Left ventricle myocardium inferior (tissue), 1 donor: ENCODE data around the gene TSPAN1. TPM values are rescaled to one million over a fixed set of nuclear protein-coding genes. Genes with fewer than 3 reads are reported as not detected.

Experiments
- DNase-seq: peaks from one replicate; pipeline ENCODE4 v3.0.0-alpha.2; 2020
- H3K27ac ChIP-seq: fragments of 200-600 bp; replicated peaks from 2 replicates; pipeline ENCODE4 v1.8.0; 2021
- H3K27me3 ChIP-seq: fragments of 200-600 bp; 2 replicates; pipeline ENCODE4 v1.8.0; 2021; ENCODE audit warnings: low read depth
- H3K36me3 ChIP-seq: fragments of 200-600 bp; 2 replicates; pipeline ENCODE4 v1.8.0; 2021
- H3K4me1 ChIP-seq: fragments of 200-600 bp; 2 replicates; pipeline ENCODE4 v1.8.0; 2021
- H3K4me3 ChIP-seq: fragments of 200-600 bp; 2 replicates; pipeline ENCODE4 v1.8.0; 2021; ENCODE audit warnings: mild to moderate bottlenecking, moderate library complexity
- H3K9me3 ChIP-seq: fragments of 200-600 bp; replicated peaks from 2 replicates; pipeline ENCODE4 v1.8.0; 2021
- CTCF ChIP-seq: fragments of 200-600 bp; IDR thresholded peaks from 2 replicates; pipeline ENCODE4 v1.8.0; 2021; ENCODE audit warnings: antibody characterized with exemption, mild to moderate bottlenecking, borderline replicate concordance
- intact Hi-C: fragments of 100-400 bp; cut with micrococcal nuclease; formaldehyde crosslinking; loops from one replicate; pipeline ENCODE4 v1.11.0; 2022
- total RNA-seq: library from RNA; stranded (reverse); fragmentation: NEBNext Ultra II Directional; extraction: Animal tissue kit (Norgen Biotek cat#: 25700); gene quantifications from one replicate; pipeline ENCODE4 v1.2.1, GENCODE V29; 2021
- donor health status: DM: no; HTN: yes; CAD: no; lungs with severe emphysema.

Gene TSPAN1
- total RNA-seq, 1 donor from 2014 or later, result 1.4 TPM

- intact Hi-C loops, result no loop called here
- Histone ChIP-seq H3K4me1 (peaks cover 69% of the 10 kb centered on the region), H3K27ac (peak overlapping the region; percentile 92), H3K27me3 (no peaks in the 10 kb centered on the region), H3K4me3 (peak overlapping the region; percentile 77), H3K36me3 (peaks cover 14% of the 10 kb centered on the region), H3K9me3 (no peaks in the 10 kb centered on the region)
- DNase-seq, result no peak
- no peak for TF ChIP-seq CTCF
Observed at GRCh38 chr1:46199233-46199749, 24.4 kb downstream of the TSPAN1 start.

GRCh38 chr1:46203738-46204405 is 29.0 kb downstream of the TSPAN1 start:
- no peak for DNase-seq
- no peaks in the 10 kb centered on the region for H3K36me3 ChIP-seq

GRCh38 chr1:46204406-46204742 is 29.5 kb downstream of the TSPAN1 start:
- Histone ChIP-seq H3K27ac (peak overlapping the region; percentile 91), H3K4me3 (peak overlapping the region; percentile 90), H3K9me3 (no peaks in the 10 kb centered on the region), H3K27me3 (no peaks in the 10 kb centered on the region), H3K36me3 (no peaks in the 10 kb centered on the region), H3K4me1 (peaks cover 51% of the 10 kb centered on the region)
- DNase-seq, result no peak
- intact Hi-C loops, result no loop called here
- no peak for TF ChIP-seq CTCF

More at GRCh38 chr1:46203738-46204405, 29.0 kb downstream of the TSPAN1 start:
- Histone ChIP-seq H3K9me3 (no peaks in the 10 kb centered on the region), H3K4me3 (peak overlapping the region; percentile 90), H3K27ac (peak overlapping the region; percentile 91), H3K4me1 (peaks cover 56% of the 10 kb centered on the region), H3K27me3 (no peaks in the 10 kb centered on the region)
- no peak for TF ChIP-seq CTCF
- intact Hi-C loops, result no loop called here

- TF ChIP-seq CTCF, result no peak
- no peak for DNase-seq
- Histone ChIP-seq H3K27ac (peak overlapping the region; percentile 91), H3K4me3 (peak overlapping the region; percentile 90), H3K9me3 (no peaks in the 10 kb centered on the region), H3K36me3 (no peaks in the 10 kb centered on the region), H3K4me1 (peaks cover 51% of the 10 kb centered on the region), H3K27me3 (no peaks in the 10 kb centered on the region)
- intact Hi-C loops, result no loop called here
Observed at GRCh38 chr1:46205141-46205540, 30.3 kb downstream of the TSPAN1 start.

GRCh38 chr1:46205791-46206190 is 30.9 kb downstream of the TSPAN1 start:
- H3K4me3 ChIP-seq, result peak overlapping the region; percentile 90
- H3K27me3 ChIP-seq, result no peaks in the 10 kb centered on the region
- peak overlapping the region; percentile 91 for H3K27ac ChIP-seq
- H3K9me3 ChIP-seq, result no peaks in the 10 kb centered on the region
- DNase-seq, result no peak
- intact Hi-C loops, result no loop called here
- peaks cover 51% of the 10 kb centered on the region for H3K4me1 ChIP-seq
- no peak for TF ChIP-seq CTCF
- no peaks in the 10 kb centered on the region for H3K36me3 ChIP-seq
